K562 (cell line): ENCODE results near the gene RGS7BP. TPM values are rescaled to one million over a fixed set of nuclear protein-coding genes. Genes with fewer than 3 reads are reported as not detected.

Source experiments
- ILK ChIP-seq: fragments of 450-650 bp; IDR thresholded peaks from 2 replicates; pipeline ENCODE4 v1.6.1; 2016; ENCODE audit warnings: missing genetic modification characterization, low read depth, mild to moderate bottlenecking, missing compliant biosample characterization, moderate library complexity, borderline replicate concordance
- IRF9 ChIP-seq: fragments of 450-650 bp; IDR thresholded peaks from 2 replicates; pipeline ENCODE4 v1.6.1; 2016; ENCODE audit warnings: missing biosample characterization, missing genetic modification characterization
- L3MBTL2 ChIP-seq: fragments of 450-650 bp; IDR thresholded peaks from 2 replicates; pipeline ENCODE4 v1.6.1; 2016; ENCODE audit warnings: mild to moderate bottlenecking, moderate library complexity
- MGA ChIP-seq: fragments of 450-650 bp; IDR thresholded peaks from 2 replicates; pipeline ENCODE4 v1.6.1; 2016; ENCODE audit warnings: mild to moderate bottlenecking, moderate library complexity
- RAD21 ChIP-seq, 2 experiments: fragments of 250-450 bp in 1 of 2; fragments of 450-650 bp in 1 of 2; sonication (Bioruptor Pico) in 1 of 2; formaldehyde crosslinking in 1 of 2; IDR thresholded peaks in 1 of 2; conservative IDR thresholded peaks in 1 of 2; 2 replicates each; pipeline versions ENCODE4 v1.4.0 to v1.8.0; 2020 to 2022; ENCODE audit warnings: mild to moderate bottlenecking in 2 of 2, moderate library complexity in 1 of 2
- TFAP4 ChIP-seq: sonication (generic); formaldehyde crosslinking; IDR thresholded peaks from 2 replicates; pipeline ENCODE4 v1.8.0; 2022; ENCODE audit warnings: missing genetic modification reagents, mild to moderate bottlenecking, moderate library complexity, borderline replicate concordance
- polyA plus RNA-seq, 8 experiments: library from polyadenylated mRNA; depleted of rRNA in 4 of 8; stranded (reverse) in 5 of 8; unstranded in 3 of 8; fragments of >200 nt; fragmentation: Nextera tagmentation in 2 of 8; fragmentation: Illumina TruSeq in 1 of 8; extraction: Ambion mirVana in 2 of 8; extraction: Trizol in 1 of 8; gene quantifications; 2 replicates each; pipeline versions ENCODE4 v1.2.1 to v1.2.3, GENCODE V29; 2011 to 2014; ENCODE audit warnings: inconsistent platforms in 1 of 8, missing spikeins in 1 of 8
- total RNA-seq, 7 experiments: library from RNA; depleted of rRNA in 6 of 7; stranded (reverse); fragments of >200 nt in 6 of 7; fragmentation: Illumina TruSeq in 2 of 7; extraction: Trizol in 2 of 7; gene quantifications; 2 replicates each; pipeline versions ENCODE4 v1.2.1 to v1.2.3, GENCODE V29; 2011 to 2021; ENCODE audit warnings: low replicate concordance in 1 of 7

RGS7BP gene
- total and polyA plus RNA-seq, 9 of the 15 experiments (the other 6 are each of a cell fraction or from before 2014, with no cell fraction given): not detected

- TF ChIP-seq MGA: peak; percentile 21; the same call in 1 of the 2 replicates
- no peak for TF ChIP-seq IRF9
- 0 out of 2 replicates have a peak, but pooled peaks have one; percentile 16 for TF ChIP-seq L3MBTL2
- TF ChIP-seq TFAP4 (CRISPR knock-in tag): no peak
- TF ChIP-seq ILK (tag): no peak
- TF ChIP-seq RAD21 (CRISPR knock-in tag; conservative IDR thresholded peaks at IDR 0.05 in 1 of 2, IDR thresholded peaks at IDR 0.05 in 1 of 2): no peak
These were observed 131.3 kb downstream of the RGS7BP start (continued) for GRCh38 chr5:64637144-64637543.
